Neural cell (in vitro differentiated cells): Measurements from ENCODE around the gene PRKCE.

Experiments
- CTCF ChIP-seq: fragments of 450-650 bp; IDR thresholded peaks from 2 replicates; pipeline ENCODE4 v1.5.1; 2014; ENCODE audit warnings: antibody characterized with exemption, mild to moderate bottlenecking, moderate library complexity; ENCODE audit not compliant: poor library complexity, severe bottlenecking
- EP300 ChIP-seq: fragments of 450-650 bp; conservative IDR thresholded peaks from 2 replicates; pipeline ENCODE4 v1.6.1; 2014; ENCODE audit warnings: antibody characterized with exemption, mild to moderate bottlenecking, moderate library complexity; ENCODE audit not compliant: poor library complexity, severe bottlenecking
- EZH2 ChIP-seq: fragments of 200-600, 300-800 bp; shearing (Covaris generic), sonication (generic); IDR thresholded peaks from 2 replicates; pipeline ENCODE4 v1.6.1; 2014; ENCODE audit warnings: antibody characterized with exemption, low read length, borderline replicate concordance, mild to moderate bottlenecking; ENCODE audit not compliant: insufficient read depth, poor library complexity, severe bottlenecking
- MXI1 ChIP-seq: fragments of 450-650 bp; conservative IDR thresholded peaks from 2 replicates; pipeline ENCODE4 v1.6.1; 2014; ENCODE audit warnings: antibody characterized with exemption, mild to moderate bottlenecking; ENCODE audit not compliant: poor library complexity, severe bottlenecking
- POLR2AphosphoS5 ChIP-seq: IDR thresholded peaks from 2 replicates; pipeline ENCODE4 v1.6.1; 2012
- RAD21 ChIP-seq: fragments of 450-650 bp; conservative IDR thresholded peaks from 2 replicates; pipeline ENCODE4 v1.6.1; 2014; ENCODE audit warnings: antibody characterized with exemption, mild to moderate bottlenecking, moderate library complexity
- SMC3 ChIP-seq: fragments of 450-650 bp; conservative IDR thresholded peaks from 2 replicates; pipeline ENCODE4 v1.6.1; 2014; ENCODE audit warnings: antibody characterized with exemption, mild to moderate bottlenecking, moderate library complexity; ENCODE audit not compliant: poor library complexity
- TAF1 ChIP-seq: IDR thresholded peaks from 2 replicates; pipeline ENCODE4 v1.6.1; 2012; ENCODE audit warnings: low read depth
- TF ChIP-seq, protein P1 (sequence below): IDR thresholded peaks from 2 replicates; pipeline ENCODE4 v1.6.1; 2012; ENCODE audit warnings: borderline replicate concordance

DNA sequence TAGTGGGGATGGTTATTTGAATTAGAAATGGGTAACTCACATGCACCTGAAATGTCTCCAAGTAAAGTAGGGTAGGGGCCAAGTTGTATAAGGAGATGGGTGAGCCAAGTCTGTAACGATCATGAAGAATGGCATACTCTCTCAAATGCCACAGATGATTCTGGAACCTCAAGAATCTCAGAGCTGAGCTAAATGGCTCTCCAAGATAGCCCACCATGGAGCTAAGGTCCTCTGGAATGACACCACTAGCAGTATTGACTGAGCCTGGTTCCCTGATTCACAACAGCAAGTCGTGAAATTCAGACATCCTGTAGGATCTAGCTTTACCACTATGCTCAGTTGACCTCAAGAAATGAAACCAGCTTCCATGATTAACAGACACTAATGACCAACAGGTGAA is 529.8 kb downstream of the PRKCE start:
- TF ChIP-seq RAD21 (no peak), EZH2 (no peak), POLR2AphosphoS5 (no peak), CTCF (no peak), SMC3 (no peak), EP300 (no peak), MXI1 (no peak), TAF1 (no peak)
- TF ChIP-seq, protein P1, sequence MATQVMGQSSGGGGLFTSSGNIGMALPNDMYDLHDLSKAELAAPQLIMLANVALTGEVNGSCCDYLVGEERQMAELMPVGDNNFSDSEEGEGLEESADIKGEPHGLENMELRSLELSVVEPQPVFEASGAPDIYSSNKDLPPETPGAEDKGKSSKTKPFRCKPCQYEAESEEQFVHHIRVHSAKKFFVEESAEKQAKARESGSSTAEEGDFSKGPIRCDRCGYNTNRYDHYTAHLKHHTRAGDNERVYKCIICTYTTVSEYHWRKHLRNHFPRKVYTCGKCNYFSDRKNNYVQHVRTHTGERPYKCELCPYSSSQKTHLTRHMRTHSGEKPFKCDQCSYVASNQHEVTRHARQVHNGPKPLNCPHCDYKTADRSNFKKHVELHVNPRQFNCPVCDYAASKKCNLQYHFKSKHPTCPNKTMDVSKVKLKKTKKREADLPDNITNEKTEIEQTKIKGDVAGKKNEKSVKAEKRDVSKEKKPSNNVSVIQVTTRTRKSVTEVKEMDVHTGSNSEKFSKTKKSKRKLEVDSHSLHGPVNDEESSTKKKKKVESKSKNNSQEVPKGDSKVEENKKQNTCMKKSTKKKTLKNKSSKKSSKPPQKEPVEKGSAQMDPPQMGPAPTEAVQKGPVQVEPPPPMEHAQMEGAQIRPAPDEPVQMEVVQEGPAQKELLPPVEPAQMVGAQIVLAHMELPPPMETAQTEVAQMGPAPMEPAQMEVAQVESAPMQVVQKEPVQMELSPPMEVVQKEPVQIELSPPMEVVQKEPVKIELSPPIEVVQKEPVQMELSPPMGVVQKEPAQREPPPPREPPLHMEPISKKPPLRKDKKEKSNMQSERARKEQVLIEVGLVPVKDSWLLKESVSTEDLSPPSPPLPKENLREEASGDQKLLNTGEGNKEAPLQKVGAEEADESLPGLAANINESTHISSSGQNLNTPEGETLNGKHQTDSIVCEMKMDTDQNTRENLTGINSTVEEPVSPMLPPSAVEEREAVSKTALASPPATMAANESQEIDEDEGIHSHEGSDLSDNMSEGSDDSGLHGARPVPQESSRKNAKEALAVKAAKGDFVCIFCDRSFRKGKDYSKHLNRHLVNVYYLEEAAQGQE = no peak
